ENCODE measurements around the gene TNNT3. TPM values are rescaled to one million over a fixed set of nuclear protein-coding genes. Genes with fewer than 3 reads are reported as not detected.

The TNNT3 gene
- total and polyA plus RNA-seq, 2 of the 4 experiments (the other 2 are of a cell fraction): not detected

GRCh38 chr11:1924646-1925372 is 5.3 kb downstream of the TNNT3 start:
- no peak for ATAC-seq (ENCODE audit: low read depth)
- BruUV-seq (replicated peaks): no TSS peak
- no peaks in the 10 kb centered on the region for H4K20me1 ChIP-seq (ENCODE audit: insufficient read depth, low read length)
- dilution Hi-C loops (cut with HindIII; ENCODE audit: low sequenced_read_pairs, unreplicated experiment): no loop called here
- H2BK20ac ChIP-seq (ENCODE audit: low read depth, low read length): no peak overlapping the region
- no peak overlapping the region for H3K18ac ChIP-seq (ENCODE audit: low read depth, low read length)
- H2BK5ac ChIP-seq (ENCODE audit: low read depth, low read length, poor library complexity, severe bottlenecking): no peak overlapping the region
- no peaks in the 10 kb centered on the region for H3K4me1 ChIP-seq (ENCODE audit: control insufficient read depth, insufficient read depth, low read length)
- H2BK120ac ChIP-seq (ENCODE audit: low read depth, low read length): no peak overlapping the region
- 0% methylated on average over 1 of the region's 21 CpGs; no CpG with 5 or more reads in 1 of the 2 experiments for WGBS, 2 experiments (ENCODE audit: extremely low coverage in 2 of 2, insufficient read length in 1 of 2)
- intact Hi-C loops (cut with micrococcal nuclease): no loop called here
- H3K27me3 ChIP-seq (ENCODE audit: control insufficient read depth, insufficient read depth, low read length): peaks cover 11% of the 10 kb centered on the region
- H2AFZ ChIP-seq (replicated peaks; ENCODE audit: low read length, poor library complexity): no peak overlapping the region
- no peaks in the 10 kb centered on the region for H3K79me1 ChIP-seq (ENCODE audit: low read depth in 1 of 2, low read length in 2 of 2)
- no peak overlapping the region for H4K5ac ChIP-seq (ENCODE audit: low read depth, low read length)
- in situ Hi-C loops (cut with MboI; ENCODE audit: low sequenced_read_pairs): no loop called here
- no peak overlapping the region for H3K14ac ChIP-seq (replicated peaks; ENCODE audit: low read depth, low read length)
- DNase-seq: no peak
- ChIA-PET POLR2A (ENCODE audit: unreplicated experiment) (no interaction called here), CTCF (no interaction called here)
- no peak overlapping the region for H2AK9ac ChIP-seq (replicated peaks; ENCODE audit: low read depth, low read length, poor library complexity)
- H3K36me3 ChIP-seq (ENCODE audit: control insufficient read depth, insufficient read depth, low read length): no peaks in the 10 kb centered on the region
- H2AK5ac ChIP-seq (ENCODE audit: low read depth, low read length): no peak overlapping the region
- no peak overlapping the region for H3K56ac ChIP-seq (ENCODE audit: extremely low read depth, insufficient read depth, low read length)
- no peak for TF ChIP-seq RAD21 (IDR thresholded peaks at IDR 0.05; ENCODE audit: low read length)
- no peak for TF ChIP-seq CTCF (conservative IDR thresholded peaks at IDR 0.05; ENCODE audit: low read depth, low read length)
- TF ChIP-seq FOS (IDR thresholded peaks at IDR 0.05; ENCODE audit: low read depth, low read length): no peak
- TF ChIP-seq MAZ (IDR thresholded peaks at IDR 0.05; ENCODE audit: borderline replicate concordance, low read depth, low read length): no peak
- no peak for TF ChIP-seq MAFK (IDR thresholded peaks at IDR 0.05; ENCODE audit: low read depth, low read length)
- TF ChIP-seq CEBPB (IDR thresholded peaks at IDR 0.05; ENCODE audit: low read depth, low read length): no peak
- no peak for TF ChIP-seq RCOR1 (IDR thresholded peaks at IDR 0.05; ENCODE audit: insufficient replicate concordance, low read length)
- TF ChIP-seq SMC3 (IDR thresholded peaks at IDR 0.05; ENCODE audit: low read depth, low read length): no peak
- H3K4me2 ChIP-seq (ENCODE audit: low read depth, low read length): no peak overlapping the region
- no peak overlapping the region for H3K23ac ChIP-seq (ENCODE audit: low read depth, low read length)
- no peak overlapping the region for H3K27ac ChIP-seq (ENCODE audit: insufficient read depth, low read length)
- no peak overlapping the region for H3K9ac ChIP-seq (ENCODE audit: low read depth, low read length)
- no peak overlapping the region for H4K91ac ChIP-seq (ENCODE audit: insufficient read depth, low read depth, low read length)
- no peak overlapping the region for H3K4me3 ChIP-seq (ENCODE audit: insufficient read depth, low read depth, low read length)
- H3K4ac ChIP-seq (ENCODE audit: low read depth, low read length): no peak overlapping the region
- H2BK15ac ChIP-seq (ENCODE audit: low read depth, low read length): no peak overlapping the region
- H4K8ac ChIP-seq (ENCODE audit: low read depth in 2 of 2, low read length in 2 of 2): no peak overlapping the region
- H3K9me3 ChIP-seq (ENCODE audit: control insufficient read depth, insufficient read depth, low read length): no peaks in the 10 kb centered on the region
- no peaks in the 10 kb centered on the region for H3K9me1 ChIP-seq (ENCODE audit: insufficient read depth, low read length)

All from IMR-90 (cell line).